Pons (tissue), 1 donor: Measurements from ENCODE around the gene ARHGEF1.

Experiments used
- DNase-seq: peaks from one replicate; pipeline ENCODE4 v3.0.0-alpha.2; 2016; ENCODE audit warnings: low spot score

The ARHGEF1 gene

GRCh38 chr19:41918653-41919244 is 35.8 kb downstream of the ARHGEF1 start:
- DNase-seq = no peak

GRCh38 chr19:41919948-41920712 is 37.1 kb downstream of the ARHGEF1 start:
- no peak for DNase-seq

GRCh38 chr19:41920882-41921576 is 38.0 kb downstream of the ARHGEF1 start:
- DNase-seq = no peak

DNA sequence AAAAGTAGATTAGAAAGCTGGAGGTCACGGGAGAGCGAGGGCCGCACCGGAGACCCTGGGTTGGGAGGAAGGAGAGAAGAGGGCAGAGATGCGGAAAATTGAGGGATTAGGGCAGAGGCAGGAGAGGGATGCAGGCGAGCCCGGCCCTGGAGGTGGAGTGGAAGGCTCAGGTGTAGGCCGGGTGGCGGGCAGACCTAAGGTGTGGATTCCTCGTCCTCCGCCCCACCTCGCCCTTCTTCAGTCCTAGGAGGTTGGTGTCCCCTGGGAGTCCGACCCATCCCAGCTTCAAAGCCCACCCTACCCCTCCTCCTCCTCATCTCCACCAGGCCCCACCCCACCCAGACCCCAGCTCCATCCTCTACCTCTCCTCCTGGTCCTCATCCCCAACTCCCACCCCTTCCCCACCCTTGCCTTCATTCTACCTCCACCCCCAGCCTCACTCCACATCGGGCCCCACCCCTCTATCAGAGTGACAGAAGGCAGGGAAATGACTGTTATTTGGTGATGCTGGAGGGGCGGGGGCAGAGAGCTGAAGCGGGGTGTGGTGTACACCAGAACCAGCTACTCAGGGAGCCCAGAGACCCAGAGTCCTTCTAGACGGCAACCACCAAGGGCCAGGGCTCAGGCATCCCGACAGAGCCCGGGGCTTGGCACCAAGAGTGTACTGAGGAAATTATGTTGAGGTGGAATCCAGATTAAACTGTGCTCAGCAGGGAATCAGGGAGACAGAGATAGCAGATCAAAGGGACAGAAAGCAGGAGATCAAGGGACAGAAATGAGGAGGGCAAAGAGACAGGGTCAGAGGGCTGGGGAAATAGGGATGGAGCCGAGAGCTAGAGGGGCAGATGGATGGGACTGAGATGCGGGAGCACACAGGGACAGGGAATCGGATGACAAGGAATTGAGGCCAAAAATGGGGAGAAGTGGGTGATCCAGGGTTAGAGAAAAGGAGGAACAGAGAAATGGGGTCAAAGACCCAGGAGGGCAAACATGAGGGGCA is 38.9 kb downstream of the ARHGEF1 start:
- DNase-seq = no peak

DNA sequence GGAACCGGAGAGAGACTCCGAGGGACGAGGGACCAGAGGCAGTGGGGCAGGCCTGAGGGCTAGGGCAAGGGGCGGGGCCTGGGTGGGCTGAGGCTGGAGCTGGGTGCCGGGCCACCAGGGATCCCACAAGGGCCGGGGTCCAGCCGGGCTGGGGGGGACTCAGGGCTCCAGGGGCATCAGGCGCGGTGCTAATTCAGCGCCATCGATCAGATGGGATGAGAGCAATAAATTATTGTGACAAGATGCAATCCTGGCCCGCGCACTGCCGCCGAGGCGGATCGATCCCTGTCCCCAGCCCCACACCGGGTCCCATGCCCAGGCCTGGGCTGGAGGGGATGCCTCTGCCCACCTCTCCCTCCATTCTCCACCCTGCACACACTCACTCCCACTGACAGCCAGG is 39.6 kb downstream of the ARHGEF1 start:
- no peak for DNase-seq

DNA sequence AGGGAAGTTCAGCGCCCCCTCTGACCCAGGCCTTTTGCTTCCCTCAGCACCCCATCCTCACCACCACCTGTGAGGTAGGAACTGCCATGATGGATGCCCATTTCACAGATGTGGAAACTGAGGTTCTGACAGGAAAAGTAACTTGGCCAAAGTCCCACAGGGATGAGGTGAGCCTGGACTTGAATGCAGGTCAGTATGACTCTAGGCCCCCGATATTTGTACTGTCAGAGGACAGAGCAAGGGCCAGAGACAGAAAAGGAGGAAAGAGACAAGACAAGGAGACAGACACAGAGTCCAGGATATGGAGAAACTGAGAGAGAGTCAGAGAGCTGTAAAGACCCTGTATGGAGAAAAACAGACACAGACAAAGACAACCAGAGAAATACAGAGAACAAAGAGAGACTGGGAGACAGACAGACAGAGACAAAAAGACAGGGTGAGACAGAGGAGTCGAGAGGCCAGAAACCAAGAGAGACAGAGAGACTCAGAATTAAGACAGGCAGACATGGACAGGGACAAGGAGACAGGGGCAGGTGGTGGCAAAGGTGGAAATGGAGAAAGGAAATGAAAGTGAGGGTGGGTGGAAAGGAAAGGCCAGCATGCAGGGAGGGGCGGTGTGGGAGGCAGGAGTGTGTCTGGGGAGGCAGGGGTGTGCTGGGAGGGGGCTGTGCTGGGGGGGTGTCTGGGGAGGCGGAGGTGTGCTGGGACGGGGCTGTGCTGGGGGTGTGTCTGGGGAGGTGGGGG is 40.2 kb downstream of the ARHGEF1 start:
- no peak for DNase-seq

DNA sequence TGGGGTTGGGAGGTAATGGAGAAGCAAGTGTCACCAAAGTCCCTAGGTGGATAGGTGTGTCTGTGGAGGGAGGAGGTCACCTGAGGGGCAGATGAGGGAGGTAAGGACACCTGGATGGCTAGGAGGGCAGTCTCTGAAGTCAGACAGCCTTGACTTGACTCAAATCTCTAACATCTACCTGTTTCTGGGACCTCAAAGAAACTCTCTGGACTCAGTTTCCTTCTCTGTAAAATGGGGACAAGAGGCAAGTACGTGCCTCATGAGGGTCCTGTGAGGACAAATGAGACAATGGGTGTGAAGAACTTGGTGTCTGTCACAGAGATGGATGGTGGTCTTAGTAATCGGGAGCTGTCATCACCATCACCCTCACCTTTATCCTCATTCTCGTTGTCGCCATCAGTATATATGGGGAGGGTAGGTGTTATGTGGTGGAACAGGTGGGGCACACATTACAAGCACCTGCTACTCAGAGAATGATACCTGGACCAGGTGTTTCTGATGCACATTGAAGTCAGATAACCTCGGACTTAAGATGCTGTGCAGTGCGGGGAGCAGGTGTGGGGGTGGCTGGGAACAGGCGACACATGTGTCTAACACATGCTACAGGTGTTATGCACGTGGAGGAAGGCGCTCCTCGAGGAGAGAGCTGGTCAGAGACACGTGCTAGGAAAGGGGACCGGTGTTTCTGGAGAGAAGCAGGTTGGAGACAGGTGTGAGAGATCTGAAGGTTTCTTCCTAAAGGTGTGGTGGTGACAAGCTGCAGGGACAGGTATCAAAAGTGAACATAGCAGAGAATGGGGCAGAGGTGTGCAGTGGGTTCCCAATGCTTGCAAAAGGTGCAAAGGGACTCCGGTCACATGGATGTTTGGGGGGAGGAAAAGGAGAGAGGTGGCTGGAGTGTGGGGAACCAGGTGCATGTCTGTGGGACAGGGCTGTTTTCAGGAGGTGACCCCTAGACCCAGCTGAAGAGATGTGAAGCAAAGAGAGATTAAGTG is 41.5 kb downstream of the ARHGEF1 start:
- DNase-seq = no peak

DNA sequence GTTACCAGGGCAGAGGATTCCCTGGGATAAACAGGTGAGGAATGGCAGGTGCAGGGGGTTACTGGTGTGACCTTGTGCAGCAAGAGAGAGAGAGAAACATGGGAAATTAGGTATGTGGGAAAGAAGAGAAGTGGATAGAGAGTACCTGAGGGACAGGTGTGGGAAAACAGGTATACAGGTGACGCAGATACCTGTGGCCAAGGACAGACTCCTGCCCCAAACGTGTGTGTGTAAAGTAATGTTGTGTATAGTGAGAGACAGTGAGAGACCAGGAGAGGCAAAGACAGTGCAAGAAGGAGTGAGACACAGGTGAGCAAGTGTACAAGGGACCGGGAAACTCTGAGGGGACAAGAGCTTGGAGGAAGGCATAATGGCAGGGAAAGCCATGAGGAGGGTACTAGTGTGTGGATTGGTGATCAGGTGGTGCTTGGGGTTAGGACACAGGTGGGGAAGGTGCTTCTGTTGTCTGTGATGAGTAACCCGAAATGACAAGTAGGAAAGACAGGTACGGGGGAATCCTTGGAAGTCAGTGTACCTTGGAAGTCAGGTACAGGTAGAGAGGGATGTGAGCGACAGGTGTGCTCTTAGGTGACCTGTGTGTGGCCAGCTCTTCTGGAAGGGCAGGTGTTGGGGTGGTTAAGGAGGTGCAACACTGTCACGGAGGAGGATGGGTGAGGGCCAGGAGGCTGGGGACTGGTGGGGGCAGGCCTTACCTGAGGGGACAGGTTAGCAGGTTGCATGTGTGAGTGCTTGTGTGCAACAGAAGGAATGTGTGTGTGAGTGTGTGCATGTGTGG is 42.4 kb downstream of the ARHGEF1 start:
- no peak for DNase-seq

DNA sequence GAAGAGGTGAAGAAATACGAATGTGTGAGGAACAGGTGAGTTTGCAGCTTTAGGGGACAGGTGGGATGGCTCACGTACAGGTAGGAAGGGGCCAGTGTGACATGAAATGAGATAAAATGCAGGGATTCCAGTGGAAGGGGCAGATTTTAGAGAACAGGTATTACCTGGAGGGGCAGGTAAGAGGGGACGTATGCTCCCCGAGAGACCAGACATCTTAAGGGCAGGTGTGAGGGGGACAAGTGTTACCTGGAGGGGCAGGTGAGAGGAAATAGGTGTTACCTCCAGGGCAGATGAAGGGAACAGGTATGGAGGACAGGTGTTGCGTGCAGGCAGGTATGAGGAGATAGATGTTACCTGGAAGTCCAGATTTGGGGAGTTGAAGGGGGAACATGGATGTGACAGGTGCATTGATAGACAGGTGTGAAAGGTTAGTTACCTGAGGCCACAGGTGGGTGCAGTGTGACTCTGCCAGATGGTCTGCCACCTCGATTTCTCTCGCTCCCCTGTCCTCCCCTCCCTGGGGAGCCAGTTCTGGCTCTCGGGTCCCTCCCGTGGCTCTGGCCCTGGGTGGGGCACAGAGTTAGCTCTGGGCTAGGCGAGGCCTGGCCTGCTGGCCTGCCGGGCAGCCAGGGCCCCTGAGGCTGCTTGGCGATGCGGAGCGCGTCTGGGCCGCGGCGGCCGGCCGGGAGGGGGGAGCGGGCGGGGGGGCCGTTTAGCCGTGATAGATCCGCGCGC is 43.2 kb downstream of the ARHGEF1 start:
- no peak for DNase-seq

DNA sequence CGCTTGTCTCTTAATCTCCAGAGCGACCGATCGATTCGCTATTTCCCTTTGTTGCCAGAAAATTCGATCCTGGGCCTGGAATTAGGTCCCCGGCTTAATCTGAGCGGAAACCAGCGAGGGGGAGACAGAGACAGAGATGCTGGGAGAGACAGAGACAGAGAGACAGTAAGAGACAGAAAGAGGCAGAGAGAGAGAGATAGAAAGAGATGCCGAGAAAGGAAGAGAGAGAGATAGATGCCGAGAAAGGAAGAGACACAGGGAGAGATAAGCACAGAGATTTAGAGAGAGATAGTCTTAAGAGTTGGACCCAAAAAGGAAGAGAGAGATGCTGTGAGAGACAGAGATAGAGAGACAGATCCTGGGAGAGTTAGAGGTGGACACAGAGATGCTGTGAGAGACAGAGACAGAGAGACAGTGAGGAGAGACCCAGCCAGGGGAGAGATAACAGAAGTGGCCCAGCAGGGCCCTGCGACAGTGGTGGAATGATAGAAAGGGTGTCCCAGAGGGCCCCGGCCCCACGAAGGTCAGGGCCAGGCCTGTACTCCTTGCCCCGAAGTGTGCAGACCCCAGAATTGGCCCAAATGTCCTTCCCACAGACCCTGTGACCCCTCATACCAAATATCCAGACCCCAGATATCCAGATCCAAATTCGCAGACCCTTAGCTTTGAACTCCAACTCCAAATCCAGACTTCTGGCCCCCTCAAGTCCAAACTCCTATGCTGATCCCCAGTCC is 43.9 kb downstream of the ARHGEF1 start:
- no peak for DNase-seq

DNA sequence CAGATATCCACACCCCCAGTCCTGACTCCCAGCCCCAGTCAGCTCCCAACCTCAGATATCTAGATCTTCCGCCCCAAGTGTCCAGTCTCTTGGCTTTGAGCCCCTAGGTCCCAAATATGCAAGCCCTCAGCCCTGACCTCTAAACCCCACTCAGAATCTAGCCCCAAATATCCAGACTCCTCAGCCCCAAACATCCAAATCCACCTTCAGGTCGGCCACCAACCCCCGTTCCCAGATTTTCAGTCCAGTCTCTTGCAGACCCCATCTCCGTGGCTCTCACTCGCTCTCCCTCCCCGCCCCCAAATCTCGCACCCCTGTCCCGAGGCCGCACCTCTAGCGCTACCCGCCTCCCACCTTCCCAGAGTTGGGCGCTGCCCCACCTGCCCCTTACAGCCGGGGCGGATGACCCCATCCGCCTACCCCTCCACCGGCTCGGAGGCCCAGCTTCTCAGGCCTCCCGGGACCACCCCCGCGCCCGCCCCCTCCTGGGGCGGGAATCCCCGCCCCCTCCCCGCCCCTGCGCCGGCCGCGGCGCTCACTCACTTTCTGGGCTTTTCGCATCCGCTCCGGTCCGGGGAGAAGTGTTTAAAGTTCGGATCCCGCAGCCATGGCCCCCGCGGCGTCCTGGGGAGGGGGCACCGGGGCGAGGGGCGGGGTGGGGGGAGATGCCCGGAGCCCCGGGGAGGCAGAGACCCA is 44.7 kb downstream of the ARHGEF1 start:
- DNase-seq = no peak

- no peak for DNase-seq
These were observed 45.3 kb downstream of the ARHGEF1 start, which contains the start of gene ERFL for GRCh38 chr19:41928221-41928683. Gene ERFL, minus strand, starts transcription at chr19:41928449. Its CDS starts 15,530 bp downstream, at chr19:41912919.

DNA sequence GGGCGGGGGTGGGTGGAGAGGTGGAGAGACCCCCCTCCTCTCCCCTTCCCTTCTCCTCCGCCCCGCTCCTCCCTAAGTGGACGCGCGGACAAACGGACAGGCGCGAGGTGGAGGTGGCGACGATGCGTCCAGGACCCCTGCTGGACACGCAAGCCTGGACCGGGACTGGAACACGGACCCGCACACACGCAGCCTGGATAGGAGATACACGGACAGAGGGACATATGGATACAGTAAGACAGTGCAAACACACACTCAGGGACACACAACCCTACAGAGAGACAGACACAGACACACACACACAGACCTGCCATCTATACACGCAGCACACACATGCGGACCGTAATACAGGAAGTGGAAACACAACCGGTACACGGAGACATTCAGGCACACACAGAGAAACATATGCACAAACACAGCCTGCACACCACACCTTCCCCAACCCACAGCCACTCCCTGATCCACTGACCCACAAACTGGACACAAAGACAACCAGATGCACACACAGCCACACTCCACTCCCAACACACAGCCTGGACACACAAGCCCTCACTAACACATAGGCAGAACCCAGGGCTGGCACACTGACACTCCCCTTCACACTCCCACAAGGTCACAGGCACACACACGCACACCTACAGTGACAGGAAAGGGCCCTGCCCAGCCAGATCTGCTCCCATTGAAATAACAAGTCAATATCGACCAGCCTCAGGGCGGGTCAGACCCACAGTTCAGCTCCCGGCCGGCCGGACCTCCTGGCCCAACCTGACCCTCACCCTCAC is 46.0 kb downstream of the ARHGEF1 start:
- DNase-seq = no peak

GRCh38 chr19:41929536-41930071 is 46.6 kb downstream of the ARHGEF1 start:
- DNase-seq = no peak

GRCh38 chr19:41930322-41930722 is 47.3 kb downstream of the ARHGEF1 start:
- DNase-seq = no peak
